ENCODE measurements around the gene ACRBP.

GRCh38 chr12:6639151-6639801 lies 8.0 kb downstream of the ACRBP start:
- TF ChIP-seq CTCF (IDR thresholded peaks at IDR 0.05) (no peak), POLR2A (IDR thresholded peaks at IDR 0.05) (no peak)
